ENCODE results near the gene SPAAR.
"Not testable (repeated sequence)": the region's sequence is repeated elsewhere in the genome, so short reads cannot be mapped to it uniquely, and the experiment has no call there.

The SPAAR gene

DNA sequence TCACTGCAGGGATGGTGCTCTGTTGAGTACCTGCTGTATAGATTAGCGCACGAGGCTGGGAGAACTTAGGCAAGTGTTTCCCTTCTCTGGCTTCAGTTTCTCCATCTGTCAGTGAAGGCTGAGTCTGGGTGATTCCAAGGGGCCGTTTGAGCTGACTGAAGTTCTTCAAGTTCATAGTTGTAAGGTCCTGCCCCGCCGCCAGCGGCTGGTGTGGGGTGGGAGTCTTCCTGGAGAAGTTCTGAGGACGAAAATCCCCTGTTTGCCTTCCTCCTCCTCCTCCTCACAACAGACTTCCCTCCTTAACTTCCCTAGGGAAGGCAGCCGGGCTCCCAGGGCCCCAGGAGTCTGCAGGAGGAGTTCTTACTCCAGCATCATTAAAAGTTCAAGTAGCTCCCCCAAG is 5.0 kb upstream of the SPAAR start:
- DNase-seq (ENCODE audit: low read depth in 3 of 3), result no peak

DNA sequence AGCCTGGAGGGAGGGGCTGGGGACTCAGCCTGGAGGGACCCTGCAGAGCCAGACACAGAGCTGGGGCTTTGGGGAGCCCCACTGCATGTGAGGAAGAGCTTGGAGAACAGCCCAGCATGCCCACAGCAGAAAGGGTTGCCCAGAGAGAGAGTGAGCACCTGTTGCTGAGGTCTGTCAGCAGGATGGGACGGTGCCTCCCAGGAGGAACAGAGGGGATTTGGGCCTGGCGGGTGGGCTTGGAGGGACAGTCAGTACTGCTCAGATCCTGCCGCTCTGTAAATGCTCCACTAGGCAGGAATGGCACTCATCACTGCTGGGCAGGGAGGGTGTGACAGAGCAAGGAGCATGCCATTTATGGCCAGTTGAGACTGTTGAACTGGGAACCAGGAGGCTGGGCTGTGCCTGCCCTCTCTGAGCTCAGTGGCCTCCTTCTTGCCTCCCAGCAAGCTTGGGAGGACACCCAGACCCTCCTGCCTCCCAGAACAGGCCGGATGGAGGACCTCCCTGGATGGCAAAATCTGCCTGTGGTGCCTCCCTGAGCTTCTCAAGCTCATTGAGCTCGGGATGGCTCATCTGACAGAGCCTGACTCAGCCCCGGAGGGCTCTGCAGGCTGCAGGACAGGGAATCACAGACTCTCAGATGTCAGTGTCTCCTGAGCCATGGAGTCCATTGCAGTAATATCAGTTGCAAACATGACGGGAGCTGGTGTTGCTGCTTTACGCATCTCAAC is 4.1 kb upstream of the SPAAR start:
- no peak for DNase-seq (ENCODE audit: low read depth in 3 of 3)

- no peak for DNase-seq (ENCODE audit: low read depth in 3 of 3)
Observed at GRCh38 chr9:35905912-35906679, 3.2 kb upstream of the SPAAR start, which contains the start of gene HRCT1. Gene HRCT1, plus strand, starts transcription at chr9:35906202. Its CDS starts 86 bp downstream, at chr9:35906288.

DNA sequence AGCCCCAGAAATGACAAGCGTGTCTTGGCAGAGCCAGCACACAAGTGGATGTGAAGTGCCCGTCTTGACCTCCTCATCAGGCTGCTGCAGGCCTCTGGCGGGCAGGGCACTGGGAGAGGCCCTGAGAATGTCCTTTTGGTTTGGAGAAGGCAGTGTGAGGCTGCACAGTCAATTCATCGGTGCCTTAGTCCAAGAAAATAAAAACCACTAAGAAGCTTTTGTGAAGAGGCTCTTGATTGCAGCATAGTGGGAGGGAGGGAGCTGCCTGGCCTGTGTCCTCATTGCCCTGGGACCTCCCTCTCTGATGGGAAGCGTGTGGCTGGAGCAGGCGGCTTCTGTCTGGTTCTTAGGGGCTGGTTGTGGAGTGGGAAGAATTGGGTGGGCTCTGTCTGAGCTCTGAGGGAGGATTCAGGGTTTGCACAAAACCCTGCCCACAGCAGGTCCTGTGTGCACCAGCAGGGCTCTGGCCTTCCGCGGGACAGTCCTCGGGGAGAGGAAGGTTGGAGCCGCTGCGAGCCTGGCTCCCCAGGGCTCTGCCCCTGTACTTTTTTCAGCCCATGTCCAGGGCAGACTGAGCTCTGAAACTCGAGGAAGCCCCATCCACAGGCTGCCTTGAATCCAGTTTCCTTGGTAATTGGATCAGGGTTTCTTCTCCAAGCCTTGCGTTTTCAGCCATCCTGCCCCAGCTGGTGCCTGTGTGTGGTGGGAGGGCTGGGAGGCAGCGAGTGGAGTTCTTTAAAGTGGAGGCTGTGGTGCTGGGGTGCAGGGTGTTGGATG is 2.2 kb upstream of the SPAAR start:
- no peak for DNase-seq (ENCODE audit: low read depth in 3 of 3)

GRCh38 chr9:35907711-35908503 is 1.4 kb upstream of the SPAAR start:
- no peak for DNase-seq (ENCODE audit: low read depth in 3 of 3)

GRCh38 chr9:35908504-35909125 is 675 bp upstream of the SPAAR start:
- DNase-seq (ENCODE audit: low read depth in 3 of 3), result no peak

DNA sequence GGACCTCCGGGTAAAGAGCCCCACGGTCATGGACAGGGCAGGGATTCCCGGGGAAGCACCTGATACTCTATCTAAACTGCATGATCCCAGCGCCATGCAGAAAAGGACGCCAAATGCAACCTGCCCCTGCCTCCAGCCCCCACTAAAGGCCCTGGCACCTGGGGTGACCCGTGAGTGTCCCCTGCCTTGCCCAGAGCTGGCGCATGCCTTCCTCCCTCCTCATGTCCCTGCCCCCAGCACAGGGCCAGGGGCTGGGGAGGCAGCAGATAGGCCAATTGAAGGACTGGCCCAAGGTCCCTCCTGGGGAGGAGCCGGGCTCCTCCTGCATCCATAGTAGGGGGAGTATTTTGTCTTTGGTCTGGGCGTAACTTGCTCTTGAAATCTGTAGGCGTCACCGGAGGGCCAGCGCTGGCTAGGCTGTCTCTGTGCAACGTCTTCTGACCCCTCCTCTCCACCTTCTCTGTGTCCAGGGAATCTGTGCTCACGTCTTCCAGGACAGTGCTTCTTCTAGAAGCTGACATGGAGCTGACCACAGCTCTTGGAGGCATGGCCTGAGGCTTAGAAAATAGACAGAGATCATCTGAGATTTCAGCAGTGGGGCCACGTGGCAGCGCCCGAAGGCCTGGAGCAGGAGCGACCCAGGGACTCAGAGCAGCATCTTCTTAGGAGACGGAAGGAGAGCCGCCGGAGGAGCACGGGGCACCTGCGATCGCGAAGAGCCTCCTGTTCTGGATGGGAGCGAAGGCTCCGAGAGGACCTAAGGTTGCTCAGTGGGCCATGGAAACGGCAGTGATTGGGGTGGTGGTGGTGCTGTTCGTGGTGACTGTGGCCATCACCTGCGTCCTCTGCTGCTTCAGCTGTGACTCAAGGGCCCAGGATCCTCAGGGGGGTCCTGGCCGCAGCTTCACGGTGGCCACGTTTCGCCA is 660 bp downstream of the SPAAR start:
- no peak for DNase-seq (ENCODE audit: low read depth in 3 of 3)

- DNase-seq (ENCODE audit: low read depth in 3 of 3), result peak in 1 of 3 experiments; percentile 44
Observed at GRCh38 chr9:35910613-35911359, 1.5 kb downstream of the SPAAR start.

- DNase-seq (ENCODE audit: low read depth in 3 of 3), result no peak
Observed at GRCh38 chr9:35911690-35912089, 2.4 kb downstream of the SPAAR start.

DNA sequence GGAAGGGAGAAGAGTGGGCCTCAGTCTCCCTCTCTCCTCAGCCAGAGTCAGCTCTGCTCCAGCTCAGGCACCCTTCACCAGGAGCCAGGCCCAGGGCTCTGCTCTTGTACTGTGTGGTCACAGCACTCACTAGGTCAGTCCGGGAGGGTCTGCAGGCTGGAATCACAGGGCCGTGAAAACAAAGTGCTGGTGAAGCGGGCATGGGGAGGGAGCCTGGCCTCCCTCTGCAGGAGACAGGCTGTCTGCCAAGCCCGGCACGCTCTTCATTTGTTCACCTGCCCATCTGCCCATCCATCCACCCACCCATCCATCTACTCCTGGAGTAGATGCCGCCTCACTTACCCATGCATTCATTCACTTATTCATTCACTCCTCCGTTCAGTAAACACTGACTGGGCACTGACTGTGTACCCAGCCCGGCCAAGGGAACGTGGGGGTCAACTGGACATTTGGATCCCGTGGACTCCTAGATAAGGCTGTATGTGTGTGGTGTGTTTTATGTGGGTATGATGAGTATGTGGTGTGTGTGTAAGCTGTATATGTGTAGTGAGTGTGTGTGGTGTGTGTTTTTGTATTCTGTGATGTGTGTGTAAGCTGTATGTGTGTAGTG is 3.6 kb downstream of the SPAAR start:
- no peak for DNase-seq (ENCODE audit: low read depth in 3 of 3)

GRCh38 chr9:35913429-35913828 is 4.1 kb downstream of the SPAAR start:
- DNase-seq (ENCODE audit: low read depth in 3 of 3), result not testable (repeated sequence)

DNA sequence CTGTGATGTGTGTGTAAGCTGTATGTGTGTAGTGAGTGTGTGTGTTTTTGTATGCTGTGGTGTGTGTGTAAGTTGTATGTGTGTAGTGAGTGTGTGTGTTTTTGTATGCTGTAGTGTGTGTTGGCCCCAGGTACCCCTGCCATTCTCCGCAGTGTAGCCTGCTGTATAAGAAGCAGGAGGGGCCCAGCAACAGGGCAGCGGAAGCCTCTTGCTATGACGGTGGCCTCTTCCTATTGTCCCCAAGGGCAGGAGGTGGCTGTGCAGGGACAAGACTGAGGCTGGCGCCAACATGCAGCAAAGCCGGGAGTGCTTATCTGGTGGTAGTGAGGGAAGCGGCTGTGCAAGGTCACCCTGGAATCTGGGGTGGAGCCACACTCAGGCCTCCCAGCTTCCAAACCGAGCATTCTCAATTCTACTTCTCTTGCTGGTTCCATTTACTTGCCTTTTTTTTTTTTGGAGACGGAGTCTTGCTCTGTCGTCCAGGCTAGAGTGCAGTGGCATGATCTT is 5.1 kb downstream of the SPAAR start:
- DNase-seq (ENCODE audit: low read depth in 3 of 3), result no peak

DNA sequence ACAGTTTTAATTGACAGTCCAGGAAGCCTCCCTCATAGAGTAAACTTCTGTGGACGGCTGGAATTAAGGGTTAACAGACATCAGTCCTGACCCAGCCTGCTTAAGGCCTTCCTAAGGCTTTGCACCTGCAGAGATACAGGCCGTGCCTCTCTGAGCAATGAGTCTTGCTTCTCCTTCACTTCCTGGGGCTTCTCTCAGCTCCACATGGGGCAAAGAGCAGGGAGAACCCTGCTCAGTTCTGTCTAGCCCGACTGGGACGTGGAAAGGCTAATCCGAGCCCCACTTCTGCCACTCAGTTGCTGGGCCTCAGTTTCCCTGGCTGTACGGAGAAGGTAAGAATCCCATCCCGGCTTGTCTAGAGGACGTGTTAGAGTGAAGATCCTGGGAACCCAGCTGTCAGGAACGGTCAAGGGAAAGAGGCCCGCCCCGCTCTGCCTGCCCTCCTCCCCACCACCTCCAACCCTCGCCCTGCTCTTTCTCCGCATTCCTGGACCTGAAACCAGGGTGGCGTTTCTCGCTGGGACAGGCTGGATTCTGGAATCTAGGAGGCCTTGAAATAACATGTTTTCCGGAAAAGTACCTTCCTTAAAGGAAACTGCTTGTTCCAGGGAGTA is 6.5 kb downstream of the SPAAR start:
- DNase-seq (ENCODE audit: low read depth in 3 of 3), result no peak

GRCh38 chr9:35917261-35917660 is 8.0 kb downstream of the SPAAR start:
- DNase-seq (ENCODE audit: low read depth in 3 of 3), result no peak

DNA sequence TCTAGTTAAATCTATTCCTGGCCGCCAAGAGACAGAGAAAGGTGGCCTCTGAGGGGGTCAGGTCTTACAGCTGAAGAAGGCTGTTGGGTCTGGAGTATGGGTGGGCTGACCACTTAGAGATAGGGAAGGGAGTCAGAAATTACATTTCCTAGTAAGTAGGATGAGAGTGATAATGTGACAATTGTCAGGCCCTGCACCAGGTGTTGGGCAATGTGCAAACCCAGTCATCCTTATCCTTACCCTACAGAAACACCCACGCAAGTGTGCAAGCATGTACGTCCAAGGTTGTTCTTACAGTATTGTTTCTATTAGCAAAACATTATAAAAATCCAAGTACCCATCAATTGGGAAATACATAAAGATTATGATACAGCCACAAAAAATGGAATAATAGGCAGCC is 9.5 kb downstream of the SPAAR start:
- DNase-seq (ENCODE audit: low read depth in 3 of 3), result no peak

GRCh38 chr9:35919212-35920008 is 10.1 kb downstream of the SPAAR start:
- no peak for DNase-seq (ENCODE audit: low read depth in 3 of 3)

DNA sequence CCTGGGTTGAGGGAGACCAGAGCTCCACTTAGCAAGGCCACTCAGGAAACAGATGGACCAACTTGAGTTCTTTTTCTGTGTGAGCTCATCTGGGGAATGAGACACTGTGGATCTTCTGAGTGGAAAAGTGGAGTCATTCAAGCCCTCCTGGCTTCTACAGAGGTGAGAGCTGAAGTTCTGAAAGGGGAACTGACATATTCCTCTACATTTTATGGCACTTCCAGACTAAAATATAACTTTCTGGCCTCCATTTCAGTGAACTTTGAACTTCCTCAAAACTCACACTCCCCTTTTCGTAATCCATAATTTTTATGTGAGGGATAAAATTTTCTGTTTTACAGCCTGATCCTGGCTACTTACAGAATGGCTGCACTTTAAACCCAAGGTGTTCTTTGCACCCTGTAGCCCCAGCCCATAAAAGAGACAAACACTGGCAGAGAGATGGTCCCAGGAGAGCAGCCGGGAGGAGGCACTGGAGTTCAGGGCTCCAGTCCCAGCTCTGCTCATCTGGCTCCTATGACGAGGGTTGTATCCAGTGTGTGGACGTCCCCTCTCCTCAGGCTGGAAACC is 10.8 kb downstream of the SPAAR start:
- DNase-seq (ENCODE audit: low read depth in 3 of 3), result no peak

All from stimulated activated CD4-positive, alpha-beta T cell treated with anti-CD3 and anti-CD28 coated beads, TNF-alpha, amount 100 ng/mL, for 24 hours (primary cell).